GM21515 (cell line): ENCODE results near the gene GATA2.

Experiments
- ATAC-seq: cut with Tn5 transposase; IDR thresholded peaks from one replicate; pipeline ENCODE4 v1.9.1; 2021; ENCODE audit not compliant: unreplicated experiment

The GATA2 gene

GRCh38 chr3:128503164-128503651, 10.2 kb upstream of the GATA2 start:
- no peak for ATAC-seq

DNA sequence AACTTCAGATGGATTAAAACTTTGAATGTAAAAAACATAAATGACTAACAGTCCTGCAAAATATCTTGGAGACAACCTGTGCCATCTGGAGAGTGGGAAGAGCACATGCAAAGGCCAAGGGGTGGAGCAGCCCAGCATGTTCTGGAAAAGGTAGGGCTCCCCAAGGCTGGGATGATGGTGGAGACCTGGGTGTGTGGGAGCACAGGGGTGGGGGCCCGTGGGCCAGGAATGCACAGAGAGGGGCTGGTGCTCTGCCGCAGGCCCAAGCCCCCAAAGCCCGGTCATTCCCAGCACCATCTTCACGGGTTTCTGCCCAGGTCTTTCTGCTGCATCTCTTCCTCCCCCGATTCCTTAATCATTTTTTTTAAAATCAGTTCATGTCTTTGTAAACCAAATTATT, 9.7 kb upstream of the GATA2 start:
- no peak for ATAC-seq

- no peak for ATAC-seq
These were observed 8.4 kb upstream of the GATA2 start for GRCh38 chr3:128501431-128501830.

DNA sequence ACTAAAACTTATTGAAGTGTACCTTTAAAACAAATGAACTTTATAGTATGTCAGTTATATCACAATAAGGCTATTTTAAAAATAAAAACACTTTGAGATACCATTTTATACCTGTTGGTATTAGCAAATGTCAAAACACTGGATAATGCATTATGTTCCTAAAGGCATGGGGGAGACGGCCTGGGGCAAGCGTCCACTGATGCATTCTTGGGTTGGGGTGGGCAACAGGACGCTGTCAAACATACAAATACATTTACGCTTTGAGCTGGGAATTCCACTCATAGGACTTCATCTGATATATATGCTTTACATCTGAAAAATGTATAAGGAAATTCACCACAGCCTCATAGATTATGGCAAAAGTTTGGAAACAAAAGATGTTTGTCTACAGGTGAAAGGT, 7.6 kb upstream of the GATA2 start:
- no peak for ATAC-seq

DNA sequence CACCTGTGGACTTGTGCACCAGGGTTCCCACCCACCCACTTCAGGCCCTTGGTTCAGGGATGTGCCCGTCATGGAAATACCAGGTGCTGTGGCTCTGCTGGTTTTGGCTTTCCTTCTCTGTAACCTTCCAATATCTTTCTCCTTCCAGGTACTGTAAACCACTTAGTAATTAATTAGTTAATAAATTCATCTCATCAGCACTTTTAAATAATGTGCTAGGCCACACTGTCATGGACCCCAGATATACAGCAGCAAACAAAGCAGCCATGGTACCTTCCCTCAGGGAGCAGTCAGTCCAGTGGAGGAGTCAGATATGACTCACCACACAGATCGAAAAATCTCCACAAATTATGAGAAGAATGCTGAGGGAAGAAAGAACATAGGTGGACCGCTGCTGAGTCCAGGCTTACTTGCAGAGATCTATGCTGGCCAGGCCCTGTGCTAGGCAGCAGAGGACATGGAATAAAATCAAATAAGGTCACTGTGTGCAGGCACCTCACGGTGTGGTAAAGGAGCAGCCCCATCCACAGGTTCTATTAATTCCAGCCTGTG, 6.8 kb upstream of the GATA2 start:
- ATAC-seq, result no peak

DNA sequence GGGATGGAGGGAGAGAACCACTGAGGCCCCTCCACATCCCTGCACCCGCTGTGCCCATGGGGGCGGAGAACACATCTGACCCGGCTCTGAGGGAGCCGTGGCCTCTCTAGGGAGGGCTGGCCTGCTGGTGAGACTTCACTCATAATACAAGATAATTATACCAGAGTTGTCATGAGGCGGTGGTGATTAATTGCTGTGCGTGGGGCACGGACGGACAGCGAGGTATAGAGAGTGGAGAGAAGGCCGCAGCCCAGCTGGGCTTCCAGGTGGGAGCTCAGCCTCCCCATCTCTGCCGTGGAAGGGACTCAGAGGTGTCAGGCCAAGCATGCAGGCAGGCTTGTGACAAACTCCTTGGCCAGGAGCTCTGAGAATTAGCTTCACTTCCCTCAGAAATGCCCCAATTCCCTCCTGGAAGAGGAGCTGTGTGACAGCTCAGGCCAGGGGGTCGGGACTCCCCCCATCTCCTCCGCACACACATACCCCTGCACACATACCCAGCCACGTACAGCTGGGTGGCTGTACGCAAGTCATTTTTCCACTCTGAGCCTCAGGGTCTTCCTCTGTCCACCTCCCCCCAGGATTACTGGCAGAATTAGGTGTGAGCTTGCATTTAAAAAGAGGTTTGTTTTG, 6.0 kb upstream of the GATA2 start:
- ATAC-seq, result no peak

DNA sequence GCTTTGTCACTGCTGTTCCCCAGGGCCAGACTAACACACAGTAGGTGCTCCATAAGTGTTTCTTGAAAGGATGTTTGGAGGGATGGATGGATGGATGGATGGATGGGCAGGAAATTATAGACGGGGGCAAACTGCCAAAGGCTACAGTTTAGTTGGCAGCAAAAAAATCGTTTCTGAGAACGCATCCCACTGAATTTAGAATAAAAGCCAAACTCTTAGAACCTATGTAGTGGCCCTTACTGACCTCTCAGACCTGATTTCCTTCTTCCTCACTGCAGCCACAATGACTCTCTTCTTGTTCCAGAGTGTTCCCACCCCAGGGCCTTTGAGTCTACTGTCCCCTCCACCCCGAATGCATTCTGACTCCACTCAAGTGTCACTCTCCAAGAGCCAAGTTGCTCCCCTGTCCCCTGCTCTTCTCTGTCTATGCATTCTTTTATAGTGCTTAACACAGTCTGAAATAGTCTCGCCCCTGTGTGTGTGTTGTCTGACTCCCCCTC, 5.2 kb upstream of the GATA2 start:
- no peak for ATAC-seq

DNA sequence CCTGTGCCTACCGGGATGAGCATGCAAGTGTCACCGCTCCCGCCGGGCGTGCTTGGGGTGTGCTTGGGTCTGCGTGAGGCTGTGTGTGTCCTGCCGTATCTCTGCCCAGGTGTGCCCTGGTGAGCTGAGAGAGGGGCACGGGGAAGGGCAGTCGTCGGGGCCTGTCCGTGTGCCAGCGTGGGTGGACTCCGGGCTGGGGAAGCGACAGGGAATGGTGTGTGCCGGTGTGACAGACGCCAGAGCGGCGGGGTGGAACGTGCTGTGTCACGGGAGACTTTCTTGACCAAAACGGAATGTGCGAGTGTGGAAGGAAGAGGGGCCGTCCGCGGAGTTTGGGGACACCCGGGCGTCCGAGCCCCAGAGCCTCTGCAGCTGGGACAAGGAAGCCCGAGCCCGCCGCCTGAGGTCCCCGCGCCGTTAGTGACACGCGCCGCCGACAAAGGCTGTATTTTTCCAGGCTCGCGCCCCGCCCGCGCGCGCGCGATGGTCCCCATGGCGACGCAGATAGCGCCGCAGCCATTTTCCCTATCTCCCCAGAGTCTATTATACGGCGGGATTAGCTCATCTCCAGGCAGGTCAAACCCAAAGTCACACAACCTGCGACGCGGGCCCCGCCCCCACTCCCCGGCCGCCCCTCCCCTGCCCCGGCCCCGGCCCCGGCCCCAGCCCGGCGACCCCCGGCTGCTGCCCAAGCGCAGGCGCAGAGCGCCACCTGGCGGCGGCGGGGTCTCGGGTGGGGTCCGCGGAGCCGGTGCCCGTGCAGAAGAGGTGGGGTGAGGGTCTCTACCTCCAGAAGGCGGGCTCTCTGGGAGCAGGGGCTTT, 4.5 kb upstream of the GATA2 start:
- ATAC-seq, result no peak

- no peak for ATAC-seq
These were observed 3.8 kb upstream of the GATA2 start for GRCh38 chr3:128496602-128497304.

- ATAC-seq, result no peak
These were observed 3.1 kb upstream of the GATA2 start for GRCh38 chr3:128496019-128496601.

DNA sequence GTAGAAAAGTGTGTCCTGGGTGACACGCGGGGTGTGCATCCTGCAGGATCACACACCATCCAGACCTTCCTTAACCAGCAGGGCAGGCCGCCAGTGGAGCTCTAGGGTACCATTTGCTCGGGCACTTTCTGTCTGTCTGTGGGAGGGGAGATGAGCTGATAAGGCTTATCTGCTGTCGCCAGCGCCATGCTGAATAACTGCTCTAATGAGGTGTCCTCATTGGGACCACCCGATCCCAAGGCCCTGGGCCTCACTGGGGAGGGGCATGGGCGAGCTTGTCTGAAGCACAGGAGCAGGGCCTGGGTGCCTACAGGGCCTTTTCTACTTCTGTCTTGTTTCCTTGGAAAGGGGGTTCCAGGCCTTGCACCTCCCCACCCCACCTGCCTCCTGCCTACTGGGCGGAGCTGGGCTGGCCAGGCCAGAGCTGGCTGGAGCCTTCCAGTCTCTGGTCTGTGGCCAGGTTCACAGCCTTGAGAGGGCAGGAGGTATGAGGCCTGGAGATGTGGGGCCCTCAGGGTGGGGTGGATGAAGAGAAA, 2.5 kb upstream of the GATA2 start:
- ATAC-seq, result no peak

GRCh38 chr3:128494367-128494650, 1.3 kb upstream of the GATA2 start:
- ATAC-seq, result no peak

DNA sequence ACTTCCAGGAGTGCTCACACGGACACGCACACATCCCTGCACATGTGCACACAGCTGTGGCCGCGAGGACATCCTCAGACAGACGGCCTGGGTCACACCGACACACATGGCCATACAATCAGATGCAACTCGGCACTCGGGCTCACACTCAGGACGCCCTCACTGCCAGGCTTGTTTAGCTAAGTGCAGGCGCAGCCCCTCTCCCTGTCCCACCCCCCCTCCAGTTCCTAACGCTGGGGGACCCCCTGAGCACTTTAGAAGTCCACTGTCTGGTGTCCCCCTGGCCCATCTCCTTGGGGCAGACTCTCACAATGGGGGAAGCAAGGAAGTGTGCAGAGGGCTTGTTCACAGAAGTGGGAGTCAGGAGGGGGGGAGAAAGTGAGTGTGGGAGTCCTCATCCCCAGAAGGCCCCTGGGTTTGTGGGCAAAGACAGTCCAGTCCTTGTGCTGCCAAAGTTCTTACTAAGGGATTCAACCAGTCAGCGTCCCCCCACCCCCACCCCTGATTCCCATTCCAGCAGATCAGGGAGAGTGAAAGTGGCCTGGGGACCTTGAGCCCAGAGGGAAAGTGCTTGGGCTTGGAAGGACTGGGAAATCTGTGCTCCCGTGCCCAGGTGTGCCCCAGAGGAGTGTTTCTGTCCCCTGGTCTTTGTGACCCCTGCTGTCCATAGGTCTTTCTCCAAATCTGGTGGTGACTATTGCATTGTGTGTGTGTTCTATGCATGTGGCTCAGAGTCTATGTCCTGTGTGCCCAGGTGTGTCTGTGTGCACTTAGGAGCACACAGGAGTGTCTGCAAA, 767 bp upstream of the GATA2 start:
- ATAC-seq, result no peak

DNA sequence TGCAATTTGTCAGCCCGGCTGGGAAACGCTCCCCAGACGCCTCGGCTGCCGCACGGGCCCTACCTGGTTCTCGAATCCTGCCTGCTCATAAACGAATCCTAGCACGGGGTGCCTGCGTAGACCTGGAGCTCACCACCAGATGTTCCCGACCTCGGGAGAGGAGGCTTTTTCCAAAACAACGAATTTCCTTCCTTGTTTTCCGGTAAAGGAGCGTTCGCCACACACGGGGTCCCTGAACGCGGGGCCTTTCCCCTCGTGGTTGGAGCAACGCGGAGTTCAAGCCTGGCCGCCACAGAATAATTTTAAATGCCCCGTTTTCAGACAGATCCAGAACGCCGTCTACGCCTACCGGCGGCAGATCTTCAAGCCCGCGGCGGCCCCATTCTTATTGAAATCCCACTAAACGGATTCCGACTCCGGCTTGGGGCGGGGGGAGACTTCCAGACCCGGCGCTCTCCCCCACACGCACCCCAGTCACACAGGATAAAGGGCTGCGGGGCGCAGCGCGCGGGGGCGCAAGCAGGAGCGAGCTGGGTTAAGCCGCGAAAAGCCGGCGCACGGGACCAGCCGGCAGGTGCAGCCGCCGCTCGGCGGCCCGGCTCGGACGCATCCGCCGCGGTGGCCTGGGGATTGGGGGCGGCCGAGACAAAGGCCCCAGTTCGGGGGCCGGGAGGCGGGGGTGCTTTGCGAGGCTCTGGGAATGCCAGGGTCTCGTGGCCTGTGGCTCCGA, 895 bp downstream of the GATA2 start:
- ATAC-seq, result no peak

GRCh38 chr3:128491691-128491940, 1.4 kb downstream of the GATA2 start:
- no peak for ATAC-seq

DNA sequence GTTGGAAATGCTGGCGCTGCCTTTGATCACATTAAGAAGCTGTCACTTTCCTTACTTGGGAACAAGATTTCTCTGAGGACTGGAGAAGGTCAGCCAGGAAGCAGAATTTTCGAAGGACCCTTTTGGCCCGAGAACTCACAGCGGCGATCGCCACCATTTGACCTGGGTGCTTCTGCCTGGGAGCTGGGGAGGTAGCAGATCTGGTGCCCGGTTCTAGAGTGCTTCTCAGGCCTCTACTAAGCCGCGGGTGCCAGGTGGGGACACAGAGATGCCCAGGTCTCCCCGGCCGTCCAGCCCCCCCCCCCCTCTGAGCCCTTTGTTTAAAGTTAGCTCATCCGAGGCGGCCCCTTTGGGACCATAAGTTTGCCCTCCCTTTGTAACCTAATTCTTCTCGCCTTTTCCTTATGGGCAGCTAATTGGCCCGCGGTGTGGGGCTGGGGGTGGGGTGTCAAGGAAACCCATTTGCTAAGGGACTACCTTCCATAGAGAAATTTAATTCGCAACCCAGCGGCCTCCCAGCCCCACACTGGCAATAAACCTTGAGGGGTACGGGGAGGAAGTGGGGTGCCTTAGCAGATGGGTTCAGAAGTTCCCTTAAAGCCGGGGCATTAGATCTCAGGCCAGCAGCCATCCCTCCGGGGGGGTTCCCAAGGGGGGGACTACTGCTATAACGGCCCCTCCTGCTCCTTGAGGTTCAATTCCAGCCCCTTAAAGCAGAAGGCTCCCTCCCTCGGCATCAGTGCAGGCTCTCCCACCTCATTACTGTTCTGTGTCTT, 1.9 kb downstream of the GATA2 start:
- ATAC-seq, result no peak

DNA sequence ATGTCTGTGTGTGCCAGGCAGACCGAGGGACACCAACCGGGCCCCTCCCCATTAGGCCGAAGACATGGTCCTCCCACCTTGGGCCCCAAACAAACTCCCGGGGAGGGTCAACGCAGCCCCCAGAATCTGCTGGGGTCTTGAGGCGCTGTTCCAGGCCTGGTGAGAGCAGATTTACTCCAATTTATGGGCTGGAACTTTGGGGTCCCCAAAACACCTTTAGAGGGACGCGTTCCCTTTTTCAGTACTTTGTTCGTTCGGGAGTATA, 2.4 kb downstream of the GATA2 start:
- no peak for ATAC-seq

DNA sequence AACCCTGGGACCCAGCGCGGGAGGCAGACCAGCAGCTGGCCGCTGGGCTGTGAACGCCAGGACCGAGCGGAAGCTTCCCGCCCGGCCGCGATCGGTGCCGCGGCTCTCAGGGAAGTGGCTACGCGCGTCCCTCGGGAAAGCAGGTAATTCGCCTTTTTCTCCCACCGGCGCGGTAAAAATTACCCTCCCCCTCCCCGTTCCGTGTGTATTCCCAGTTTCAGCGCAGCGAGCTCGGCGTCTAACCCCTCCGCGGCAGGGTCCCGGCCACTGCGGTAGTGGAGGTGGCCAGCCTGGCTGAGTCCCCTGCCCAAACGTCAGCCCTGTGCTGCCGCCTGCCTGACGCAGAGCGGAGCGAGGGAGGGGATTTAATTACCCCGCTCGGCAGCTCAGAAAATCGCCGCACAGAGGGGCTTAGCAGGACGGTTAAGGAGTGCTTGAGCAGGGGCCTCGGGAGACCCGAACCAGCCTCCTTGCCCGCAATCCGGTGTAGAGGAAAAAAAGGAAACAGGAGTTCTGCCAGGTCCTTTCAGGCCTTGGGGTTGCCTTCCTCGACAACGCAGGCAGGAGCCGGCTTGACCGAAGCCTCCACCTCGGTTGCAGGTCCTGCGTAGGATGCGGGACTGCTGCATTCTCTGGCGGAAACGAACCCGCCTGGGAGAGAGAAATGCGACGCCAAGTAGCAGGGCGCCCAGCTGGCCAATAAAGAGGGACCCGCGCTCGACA, 2.9 kb downstream of the GATA2 start:
- no peak for ATAC-seq

DNA sequence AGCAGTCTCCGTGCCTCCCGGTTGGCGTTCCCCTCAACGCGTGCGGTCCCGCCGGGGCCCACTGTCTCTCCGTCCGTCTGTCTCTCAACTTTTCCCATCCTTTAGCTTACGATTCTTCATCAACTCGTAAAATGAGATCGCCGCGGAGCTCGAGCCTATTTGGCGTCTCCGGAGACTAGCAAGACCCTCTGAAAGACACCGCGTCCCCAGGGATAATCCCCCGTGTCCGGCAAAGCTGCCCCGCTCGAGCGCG, 3.4 kb downstream of the GATA2 start:
- no peak for ATAC-seq
